CD4-positive, alpha-beta memory T cell (primary cell): Measurements from ENCODE around the gene TUBGCP6. TPM values are rescaled to one million over a fixed set of nuclear protein-coding genes. Genes with fewer than 3 reads are reported as not detected.
A peak's percentile ranks its signal among the peaks of the same experiment; 100 is the strongest.

Source experiments
- CTCF ChIA-PET: fragments of 350-600 bp; sonication (Branson Sonifier 250); formaldehyde crosslinking; loops from one replicate; lab custom pipeline; 2021; ENCODE audit warnings: inconsistent platforms; ENCODE audit not compliant: partially characterized antibody; lab: Charles Lee
- POLR2A ChIA-PET: fragments of 350-600 bp; sonication (Branson Sonifier 250); formaldehyde crosslinking; loops from one replicate; lab custom pipeline; 2021; ENCODE audit not compliant: partially characterized antibody; lab: Charles Lee
- DNase-seq, 5 donors: peaks; one replicate each; pipeline versions ENCODE4 v3.0.0 to v3.0.0-alpha.2; 2020 to 2022; ENCODE audit warnings: mixed read lengths in 1 of 5
- H3K27ac ChIP-seq: one replicate; pipeline ENCODE4 v1.7.0; 2013; ENCODE audit warnings: low read depth, low read length
- H3K27me3 ChIP-seq: 2 replicates; pipeline ENCODE4 v1.7.0; 2013; ENCODE audit warnings: mild to moderate bottlenecking, low read length, moderate library complexity; ENCODE audit not compliant: insufficient read depth
- H3K36me3 ChIP-seq: 2 replicates; pipeline ENCODE4 v1.7.0; 2013; ENCODE audit warnings: mild to moderate bottlenecking, low read length, moderate library complexity; ENCODE audit not compliant: insufficient read depth
- H3K4me1 ChIP-seq: 2 replicates; pipeline ENCODE4 v1.7.0; 2013; ENCODE audit warnings: mild to moderate bottlenecking, low read length, moderate library complexity; ENCODE audit not compliant: insufficient read depth
- H3K4me3 ChIP-seq, 2 donors: one replicate each; pipeline ENCODE4 v1.7.0; 2013; ENCODE audit warnings: low read length in 2 of 2, mild to moderate bottlenecking in 1 of 2
- H3K9me3 ChIP-seq, 2 donors: one replicate each; pipeline ENCODE4 v1.7.0; 2013; ENCODE audit warnings: low read length in 2 of 2, control low read depth in 1 of 2; ENCODE audit not compliant: control insufficient read depth in 1 of 2
- H3K27ac Mint-ChIP-seq, 7 donors: one replicate each; pipeline ENCODE4 v1.8.0; 2020 to 2021; ENCODE audit warnings: mixed read lengths in 7 of 7, mild to moderate bottlenecking in 6 of 7, inconsistent platforms in 3 of 7, moderate library complexity in 3 of 7
- H3K27me3 Mint-ChIP-seq, 2 donors: one replicate each; pipeline ENCODE4 v1.8.0; 2020 to 2021; ENCODE audit warnings: mixed read lengths in 2 of 2
- H3K36me3 Mint-ChIP-seq, 2 donors: one replicate each; pipeline ENCODE4 v1.8.0; 2020 to 2021; ENCODE audit warnings: mixed read lengths in 2 of 2, inconsistent platforms in 1 of 2, mild to moderate bottlenecking in 1 of 2
- H3K4me1 Mint-ChIP-seq, 4 donors: one replicate each; pipeline ENCODE4 v1.8.0; 2020 to 2021; ENCODE audit warnings: mixed read lengths in 4 of 4, mild to moderate bottlenecking in 1 of 4
- H3K4me3 Mint-ChIP-seq, 8 donors: one replicate each; pipeline ENCODE4 v1.8.0; 2020 to 2021; ENCODE audit warnings: mixed read lengths in 8 of 8, mild to moderate bottlenecking in 7 of 8, moderate library complexity in 6 of 8, inconsistent platforms in 3 of 8
- H3K9me3 Mint-ChIP-seq, 8 donors: one replicate each; pipeline ENCODE4 v1.8.0; 2020 to 2021; ENCODE audit warnings: mixed read lengths in 8 of 8, mild to moderate bottlenecking in 5 of 8, inconsistent platforms in 3 of 8, moderate library complexity in 1 of 8
- intact Hi-C: fragments of 100-400 bp; cut with micrococcal nuclease; formaldehyde crosslinking; loops from one replicate; pipeline ENCODE4 v1.15.1; 2023
- polyA plus RNA-seq, 2 donors: library from polyadenylated mRNA; unstranded; fragments of 300-500 nt; fragmentation: Illumina TruSeq; gene quantifications; one replicate each; pipeline ENCODE4 v1.2.3, GENCODE V29; 2021
- total RNA-seq, 2 experiments: library from RNA; stranded (reverse); gene quantifications; one replicate each; pipeline ENCODE4 v1.2.3, GENCODE V29; 2021

TUBGCP6 gene
- total and polyA plus RNA-seq, 4 experiments from 2014 or later, result 16.5 to 133 (median 76.2) TPM

DNA sequence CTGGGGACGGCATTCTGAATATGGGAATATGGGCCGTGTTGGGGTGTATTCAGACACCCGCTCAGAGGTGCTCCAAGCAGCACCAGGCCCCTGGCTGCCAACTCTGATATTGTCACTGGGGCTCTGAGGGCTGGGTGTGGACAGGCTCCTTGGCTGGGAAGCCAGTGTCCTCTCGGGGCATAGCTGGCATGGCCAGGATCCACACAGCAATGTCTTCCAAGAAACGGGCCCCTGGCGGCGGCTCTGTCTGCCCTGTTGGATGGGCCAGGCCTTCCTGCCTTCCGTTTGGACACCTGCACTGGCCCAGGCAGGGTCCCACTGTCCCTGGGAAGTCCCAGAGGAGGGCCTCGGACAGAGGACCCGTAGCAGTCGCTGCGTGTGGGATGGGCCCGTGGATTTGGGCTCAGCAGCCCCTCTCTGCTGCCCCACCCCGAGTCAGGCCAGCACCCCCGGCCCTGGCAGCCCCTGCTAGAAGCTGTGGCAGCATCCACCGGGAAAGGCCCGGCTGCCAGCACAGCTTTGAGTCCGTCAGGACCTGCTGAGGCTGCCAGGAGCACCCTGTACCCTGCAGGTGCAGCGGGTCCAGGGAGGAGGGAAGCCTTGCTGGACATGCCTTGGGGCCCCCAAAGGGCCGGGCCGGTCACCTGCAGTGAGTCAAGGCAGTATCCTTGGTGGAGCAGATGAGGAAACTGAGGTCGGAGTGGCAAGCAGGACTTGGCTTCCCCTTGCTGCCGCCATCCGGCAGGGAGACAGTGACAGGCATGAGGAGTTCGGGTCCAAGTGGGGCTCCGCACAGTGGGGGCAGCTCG is 70.2 kb downstream of the TUBGCP6 start:
- intact Hi-C loops, result no loop called here

DNA sequence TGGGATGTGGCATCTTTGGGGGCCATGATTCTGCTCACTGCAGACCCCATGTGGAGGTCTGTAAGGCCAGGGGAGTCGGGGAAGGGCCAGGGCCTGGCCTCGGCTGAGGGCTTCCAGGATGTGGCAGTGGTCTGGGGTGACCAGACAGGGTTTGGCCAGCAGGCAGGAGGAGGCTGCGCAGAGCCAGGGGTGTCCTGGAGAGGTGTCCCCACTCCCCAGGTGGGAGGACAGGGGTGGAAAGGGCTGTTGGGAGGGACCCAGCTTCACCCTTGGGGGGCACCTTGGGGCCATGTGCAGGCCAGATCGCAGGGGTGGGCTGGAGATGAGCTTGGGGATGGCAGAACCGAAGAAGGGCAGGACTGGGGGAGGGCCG is 70.9 kb downstream of the TUBGCP6 start:
- DNase-seq, result no peak
- Histone ChIP-seq H3K27ac (no peak overlapping the region), H3K9me3 (no peaks in the 10 kb centered on the region), H3K27me3 (peaks cover 4% of the 10 kb centered on the region), H3K4me3 (no peak overlapping the region), H3K4me1 (no peaks in the 10 kb centered on the region), H3K36me3 (no peaks in the 10 kb centered on the region)
- H3K27me3 Mint-ChIP-seq, result peaks cover 13 to 14% of the 10 kb centered on the region in 2 donors
- H3K27ac Mint-ChIP-seq, result no peak overlapping the region
- no peaks in the 10 kb centered on the region for H3K9me3 Mint-ChIP-seq
- H3K36me3 Mint-ChIP-seq, result no peaks in the 10 kb centered on the region
- intact Hi-C loops, result no loop called here
- no peak overlapping the region for H3K4me3 Mint-ChIP-seq
- H3K4me1 Mint-ChIP-seq, result peaks cover 0 to 5% (median under 1%) of the 10 kb centered on the region in 4 donors
- POLR2A ChIA-PET, result no interaction called here
- CTCF ChIA-PET, result no interaction called here

More for the DNA sequence above, 70.2 kb downstream of the TUBGCP6 start:
- H3K27me3 ChIP-seq, result no peaks in the 10 kb centered on the region
- Mint-ChIP-seq H3K36me3 (no peaks in the 10 kb centered on the region), H3K4me3 (no peak overlapping the region), H3K27ac (no peak overlapping the region), H3K27me3 (peaks cover 11 to 12% of the 10 kb centered on the region in 2 donors), H3K4me1 (peaks cover 0 to 2% (median under 1%) of the 10 kb centered on the region in 4 donors), H3K9me3 (no peaks in the 10 kb centered on the region)
- H3K27ac ChIP-seq, result no peak overlapping the region
- H3K4me3 ChIP-seq, result no peak overlapping the region
- no peaks in the 10 kb centered on the region for H3K9me3 ChIP-seq
- H3K36me3 ChIP-seq, result no peaks in the 10 kb centered on the region
- CTCF ChIA-PET, result no interaction called here
- POLR2A ChIA-PET, result no interaction called here
- no peaks in the 10 kb centered on the region for H3K4me1 ChIP-seq
- no peak for DNase-seq

DNA sequence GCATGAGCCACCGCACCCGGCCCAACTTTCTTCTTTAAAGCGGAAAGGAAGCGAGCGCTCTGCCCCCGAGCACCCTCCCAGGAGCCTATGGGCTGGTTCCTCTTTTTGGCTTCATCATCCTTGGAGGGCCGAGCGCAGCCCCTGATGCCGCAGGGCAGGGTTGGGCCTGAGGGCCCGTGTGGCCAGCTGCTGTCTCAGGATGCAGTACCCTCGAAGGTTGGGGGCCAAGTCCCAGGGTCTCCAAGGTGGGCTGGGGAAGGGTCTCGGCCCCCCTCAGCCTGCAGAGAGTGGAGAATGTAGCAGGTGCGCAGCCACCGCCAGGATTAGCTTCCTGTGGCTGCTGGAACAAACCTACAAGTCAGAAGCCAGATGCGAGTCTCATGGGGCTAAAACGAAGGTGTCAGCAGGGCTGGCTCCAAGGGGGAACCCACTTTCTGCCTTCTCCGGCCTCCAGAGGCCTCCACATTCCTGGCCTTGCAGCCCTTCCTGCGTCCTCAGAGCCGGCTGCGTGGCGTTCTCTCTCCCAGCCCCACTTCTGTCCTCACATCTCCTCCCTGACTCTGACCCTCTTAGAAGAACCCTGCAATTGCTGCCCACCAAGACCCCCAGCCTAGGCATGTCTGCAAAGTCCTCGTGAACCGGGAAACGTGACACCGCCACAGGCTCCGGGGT is 71.4 kb downstream of the TUBGCP6 start:
- H3K36me3 ChIP-seq, result no peaks in the 10 kb centered on the region
- Mint-ChIP-seq H3K9me3 (peaks cover 0 to 2% (median 0%) of the 10 kb centered on the region in 8 donors), H3K27ac (no peak overlapping the region), H3K27me3 (peaks cover 18% of the 10 kb centered on the region in 2 donors), H3K4me1 (peaks cover 0 to 8% (median under 1%) of the 10 kb centered on the region in 4 donors), H3K36me3 (no peaks in the 10 kb centered on the region), H3K4me3 (no peak overlapping the region)
- ChIA-PET POLR2A (interaction anchor here (1.5 kb wide), 1 partner anchor 17 kb away, joined by 4 read pairs; no protein-coding TSS in a partner anchor), CTCF (no interaction called here)
- no peak for DNase-seq
- H3K4me1 ChIP-seq, result no peaks in the 10 kb centered on the region
- H3K27ac ChIP-seq, result no peak overlapping the region
- H3K27me3 ChIP-seq, result peaks cover 9% of the 10 kb centered on the region
- no peak overlapping the region for H3K4me3 ChIP-seq
- intact Hi-C loops, result no loop called here
- no peaks in the 10 kb centered on the region for H3K9me3 ChIP-seq

DNA sequence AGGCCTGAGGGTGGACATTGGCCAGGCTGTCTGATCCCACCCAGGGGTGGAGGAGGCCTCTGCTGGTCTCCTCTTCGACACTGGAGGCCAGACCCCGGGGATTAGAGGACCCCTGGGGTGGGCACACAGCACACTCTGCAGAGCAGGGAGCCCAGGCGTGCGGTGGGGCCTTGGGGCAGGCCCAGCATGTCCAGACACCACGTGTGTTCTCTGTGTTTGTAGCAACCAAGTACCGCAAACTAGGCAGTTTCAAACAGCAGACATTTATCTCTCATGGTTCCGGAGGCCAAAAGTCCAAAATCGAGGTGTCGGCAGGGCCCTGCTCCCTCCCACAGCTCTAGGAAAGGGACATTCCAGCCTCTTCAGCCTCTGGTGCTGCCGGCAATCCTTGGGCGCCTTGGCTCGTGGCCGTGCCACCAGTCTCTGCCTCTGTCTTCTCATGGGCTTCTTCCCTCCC is 72.8 kb downstream of the TUBGCP6 start:
- H3K27ac ChIP-seq, result no peak overlapping the region
- Mint-ChIP-seq H3K27ac (peak overlapping the region in 1 of 7 donors; percentile 24), H3K27me3 (peaks cover 21 to 24% of the 10 kb centered on the region in 2 donors), H3K36me3 (no peaks in the 10 kb centered on the region), H3K4me3 (peak overlapping the region in 4 of 8 donors; percentile 27 to 49 (median 43)), H3K4me1 (peaks cover 0 to 8% (median under 1%) of the 10 kb centered on the region in 4 donors), H3K9me3 (peaks cover 0 to 2% (median 0%) of the 10 kb centered on the region in 8 donors)
- DNase-seq, result no peak
- H3K36me3 ChIP-seq, result no peaks in the 10 kb centered on the region
- no peaks in the 10 kb centered on the region for H3K4me1 ChIP-seq
- no peaks in the 10 kb centered on the region for H3K9me3 ChIP-seq
- peaks cover 9% of the 10 kb centered on the region for H3K27me3 ChIP-seq
- intact Hi-C loops, result no loop called here
- POLR2A ChIA-PET, result interaction anchor here (1.5 kb wide), 1 partner anchor 19 kb away, joined by 4 read pairs; no protein-coding TSS in a partner anchor
- CTCF ChIA-PET, result no interaction called here
- no peak overlapping the region for H3K4me3 ChIP-seq

DNA sequence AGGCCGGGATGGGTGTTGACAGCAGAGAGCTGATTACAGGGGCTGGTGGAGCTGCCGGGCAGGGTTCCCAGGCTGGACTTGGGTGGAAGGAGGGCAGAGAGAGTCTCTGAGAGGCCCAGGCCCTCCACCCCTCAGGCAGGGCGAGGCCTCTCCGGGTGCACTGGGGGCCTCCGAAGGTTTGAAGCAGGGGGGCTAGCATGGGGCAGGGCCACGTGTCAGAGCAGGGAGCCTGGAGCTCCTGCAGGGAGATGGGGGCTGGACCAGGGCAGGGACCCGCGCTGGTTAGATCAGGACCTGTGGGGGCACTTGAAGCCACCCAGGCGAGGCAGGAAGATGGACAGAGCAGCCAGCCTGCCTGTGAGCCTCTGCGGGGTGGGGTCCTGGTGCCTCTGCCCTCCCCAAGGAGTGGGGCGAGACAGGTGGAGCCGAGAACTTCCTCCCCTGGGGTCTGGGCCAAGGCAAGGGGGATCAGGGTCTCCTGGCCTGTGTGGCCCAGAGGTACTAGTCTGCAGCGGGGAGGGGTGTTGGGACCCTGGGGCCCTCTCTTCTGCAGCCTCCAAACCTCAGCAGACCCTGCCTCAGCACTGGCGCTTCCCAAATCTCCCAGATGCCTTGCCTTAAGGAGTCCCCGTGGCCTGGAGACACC is 73.4 kb downstream of the TUBGCP6 start:
- no peaks in the 10 kb centered on the region for H3K9me3 ChIP-seq
- H3K4me1 Mint-ChIP-seq, result peaks cover 0 to 8% (median under 1%) of the 10 kb centered on the region in 4 donors
- H3K9me3 Mint-ChIP-seq, result peaks cover 0 to 2% (median 0%) of the 10 kb centered on the region in 8 donors
- intact Hi-C loops, result no loop called here
- no peak for DNase-seq
- POLR2A ChIA-PET, result interaction anchor here (1.0 kb wide), 1 partner anchor 16 kb away, joined by 4 read pairs; no protein-coding TSS in a partner anchor
- CTCF ChIA-PET, result no interaction called here
- no peaks in the 10 kb centered on the region for H3K4me1 ChIP-seq
- H3K36me3 Mint-ChIP-seq, result no peaks in the 10 kb centered on the region
- no peaks in the 10 kb centered on the region for H3K36me3 ChIP-seq
- no peak overlapping the region for H3K27ac Mint-ChIP-seq
- H3K27me3 Mint-ChIP-seq, result peaks cover 21 to 24% of the 10 kb centered on the region in 2 donors
- no peak overlapping the region for H3K4me3 ChIP-seq
- peaks cover 9% of the 10 kb centered on the region for H3K27me3 ChIP-seq
- H3K27ac ChIP-seq, result no peak overlapping the region
- H3K4me3 Mint-ChIP-seq, result peak overlapping the region; percentile 50 to 77 (median 70)

DNA sequence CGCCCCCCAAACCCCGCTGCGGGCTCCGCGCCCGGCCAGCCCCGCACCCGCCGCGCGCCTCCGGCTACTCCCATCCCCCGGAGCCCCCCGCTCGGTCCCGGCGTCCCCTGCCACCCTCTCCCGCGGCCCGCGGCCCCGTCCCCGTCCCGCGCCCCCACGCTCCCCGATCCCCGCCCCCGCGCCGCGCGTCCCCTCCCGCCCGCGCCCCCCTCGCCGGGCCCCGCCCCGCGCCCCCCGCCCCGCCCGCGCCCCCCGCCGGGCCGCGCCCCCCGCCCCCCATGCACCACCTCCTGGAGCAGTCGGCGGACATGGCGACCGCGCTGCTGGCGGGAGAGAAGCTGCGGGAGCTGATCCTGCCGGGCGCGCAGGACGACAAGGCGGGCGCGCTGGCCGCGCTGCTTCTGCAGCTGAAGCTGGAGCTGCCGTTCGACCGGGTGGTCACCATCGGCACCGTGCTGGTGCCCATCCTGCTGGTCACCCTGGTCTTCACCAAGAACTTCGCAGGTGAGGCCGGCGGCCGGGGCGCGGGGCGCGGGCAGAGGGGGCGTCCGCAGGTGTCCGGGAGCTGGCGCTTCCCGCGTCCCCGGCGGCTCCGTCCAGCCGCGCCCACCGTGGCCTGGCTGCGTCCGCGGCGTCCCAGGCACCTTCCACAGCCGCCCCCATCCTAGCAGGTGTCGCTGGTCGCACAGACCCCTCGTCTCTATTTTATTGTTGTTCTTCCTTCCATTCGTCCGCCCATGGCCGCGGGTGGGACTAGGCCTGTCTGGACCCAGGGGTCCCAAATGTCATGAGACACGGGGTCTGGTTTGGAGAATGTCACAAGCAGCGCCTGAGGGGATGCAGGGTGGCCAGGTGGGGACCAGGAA is 74.1 kb downstream of the TUBGCP6 start, which contains the start of gene PANX2:
Gene PANX2, plus strand, starts transcription at position 279 of the 866 bp plus-strand sequence. Its CDS starts 0 bp downstream, at position 279.
- H3K9me3 ChIP-seq, result no peaks in the 10 kb centered on the region
- CTCF ChIA-PET, result no interaction called here
- no peak within 1 kb of the TSS for H3K4me3 ChIP-seq
- no peaks in the 10 kb centered on the region for H3K4me1 ChIP-seq
- POLR2A ChIA-PET, result interaction anchor here (1.0 kb wide), 1 partner anchor 17 kb away, joined by 4 read pairs; no protein-coding TSS in a partner anchor
- H3K27ac ChIP-seq, result no peak within 1 kb of the TSS
- H3K27me3 ChIP-seq, result peaks cover 9% of the 10 kb centered on the region
- peak within 1 kb of the TSS; percentile 50 to 77 (median 70) for H3K4me3 Mint-ChIP-seq
- H3K9me3 Mint-ChIP-seq, result peaks cover 0 to 2% (median 0%) of the 10 kb centered on the region in 8 donors
- intact Hi-C loops, result no loop called here
- peaks cover 21 to 24% of the 10 kb centered on the region in 2 donors for H3K27me3 Mint-ChIP-seq
- no peaks in the 10 kb centered on the region for H3K36me3 ChIP-seq
- H3K36me3 Mint-ChIP-seq, result no peaks in the 10 kb centered on the region
- no peak within 1 kb of the TSS for H3K27ac Mint-ChIP-seq
- peaks cover 0 to 8% (median under 1%) of the 10 kb centered on the region in 4 donors for H3K4me1 Mint-ChIP-seq
- no peak for DNase-seq
